HepG2 (cell line): ENCODE results near the gene TBC1D20. TPM values are rescaled to one million over a fixed set of nuclear protein-coding genes. Genes with fewer than 3 reads are reported as not detected.

Experiments
- CBFB ChIP-seq: sonication (generic); formaldehyde crosslinking; IDR thresholded peaks from 2 replicates; pipeline ENCODE4 v1.4.0; 2020; ENCODE audit warnings: missing genetic modification reagents
- EED ChIP-seq: sonication (generic); formaldehyde crosslinking; IDR thresholded peaks from 2 replicates; pipeline ENCODE4 v1.5.0; 2020; ENCODE audit warnings: mild to moderate bottlenecking, missing genetic modification reagents
- GFI1 ChIP-seq: sonication (generic); formaldehyde crosslinking; IDR thresholded peaks from 2 replicates; pipeline ENCODE4 v1.5.0; 2020; ENCODE audit warnings: missing genetic modification reagents, mild to moderate bottlenecking, borderline replicate concordance
- MTF2 ChIP-seq: sonication (generic); formaldehyde crosslinking; IDR thresholded peaks from 2 replicates; pipeline ENCODE4 v1.5.0; 2020; ENCODE audit warnings: missing genetic modification reagents, borderline replicate concordance
- NFKB2 ChIP-seq: sonication (generic); formaldehyde crosslinking; IDR thresholded peaks from 2 replicates; pipeline ENCODE4 v1.4.0; 2020; ENCODE audit warnings: missing genetic modification reagents, borderline replicate concordance
- PAWR ChIP-seq: sonication (generic); formaldehyde crosslinking; IDR thresholded peaks from 2 replicates; pipeline ENCODE4 v1.4.0; 2020; ENCODE audit warnings: missing genetic modification reagents, mild to moderate bottlenecking, borderline replicate concordance
- POLR2AphosphoS5 ChIP-seq: IDR thresholded peaks from 2 replicates; pipeline ENCODE4 v1.6.1; 2012; ENCODE audit warnings: low read depth, low read length
- RAD21 ChIP-seq: fragments of 450-650 bp; formaldehyde crosslinking; IDR thresholded peaks from 2 replicates; pipeline ENCODE4 v1.5.0; 2020; ENCODE audit warnings: mild to moderate bottlenecking
- TEAD3 ChIP-seq: optimal IDR thresholded peaks from 2 replicates; pipeline ENCODE3; 2016; ENCODE audit warnings: borderline replicate concordance
- ZBTB38 ChIP-seq: sonication (generic); formaldehyde crosslinking; IDR thresholded peaks from 2 replicates; pipeline ENCODE4 v1.5.1; 2020; ENCODE audit warnings: mild to moderate bottlenecking, missing genetic modification reagents
- ZC3H13 ChIP-seq: sonication (generic); formaldehyde crosslinking; IDR thresholded peaks from 2 replicates; pipeline ENCODE4 v1.8.1; 2023; ENCODE audit warnings: mild to moderate bottlenecking, missing genetic modification reagents, moderate library complexity
- ZNF121 ChIP-seq: sonication (generic); formaldehyde crosslinking; IDR thresholded peaks from 2 replicates; pipeline ENCODE4 v1.5.0; 2020; ENCODE audit warnings: mild to moderate bottlenecking, missing genetic modification reagents
- ZNF343 ChIP-seq: sonication (generic); formaldehyde crosslinking; IDR thresholded peaks from 2 replicates; pipeline ENCODE4 v1.4.0; 2020; ENCODE audit warnings: mild to moderate bottlenecking, missing genetic modification reagents
- ZNF367 ChIP-seq: sonication (generic); formaldehyde crosslinking; IDR thresholded peaks from 2 replicates; pipeline ENCODE4 v1.4.0; 2020; ENCODE audit warnings: missing genetic modification reagents, borderline replicate concordance
- ZNF605 ChIP-seq: sonication (generic); formaldehyde crosslinking; IDR thresholded peaks from 2 replicates; pipeline ENCODE4 v1.8.0; 2022; ENCODE audit warnings: mild to moderate bottlenecking, missing genetic modification reagents
- ZNF709 ChIP-seq: sonication (generic); formaldehyde crosslinking; IDR thresholded peaks from 2 replicates; pipeline ENCODE4 v1.5.0; 2020; ENCODE audit warnings: mild to moderate bottlenecking, missing genetic modification reagents
- ZNF720 ChIP-seq: sonication (generic); formaldehyde crosslinking; IDR thresholded peaks from 2 replicates; pipeline ENCODE4 v1.4.0; 2020; ENCODE audit warnings: missing genetic modification reagents
- ZNF891 ChIP-seq: sonication (generic); formaldehyde crosslinking; IDR thresholded peaks from 2 replicates; pipeline ENCODE4 v1.5.0; 2020; ENCODE audit warnings: mild to moderate bottlenecking, missing genetic modification reagents
- polyA plus RNA-seq, 8 experiments: library from polyadenylated mRNA; depleted of rRNA in 3 of 8; stranded (reverse) in 7 of 8; unstranded in 1 of 8; fragments of >200 nt; fragmentation: Illumina TruSeq in 4 of 8; extraction: Trizol in 4 of 8; gene quantifications; 2 replicates each; pipeline versions ENCODE4 v1.2.1 to v1.2.3, GENCODE V29; 2011 to 2016; ENCODE audit warnings: low read depth in 4 of 8, missing spikeins in 1 of 8, mixed read lengths in 1 of 8; ENCODE audit not compliant: insufficient read depth in 1 of 8
- total RNA-seq, 5 experiments: library from RNA; depleted of rRNA; stranded (reverse); fragments of >200 nt; fragmentation: Illumina TruSeq; extraction: Trizol; gene quantifications; 2 replicates each; pipeline ENCODE4 v1.2.3, GENCODE V29; 2016; ENCODE audit warnings: low read depth in 1 of 5
- TF ChIP-seq, protein P1 (sequence below): sonication (generic); formaldehyde crosslinking; conservative IDR thresholded peaks from 2 replicates; pipeline ENCODE4 v1.4.0; 2020; ENCODE audit warnings: missing genetic modification reagents
- TF ChIP-seq, protein P2 (sequence below): IDR thresholded peaks from 2 replicates; pipeline ENCODE4 v1.6.1; 2016; ENCODE audit warnings: mild to moderate bottlenecking, missing biosample characterization, missing genetic modification reagents
- TF ChIP-seq, protein P3 (sequence below): sonication (generic); formaldehyde crosslinking; IDR thresholded peaks from 2 replicates; pipeline ENCODE4 v1.5.1; 2020; ENCODE audit warnings: missing genetic modification reagents, mild to moderate bottlenecking, borderline replicate concordance
- TF ChIP-seq, protein P4 (sequence below): sonication (generic); formaldehyde crosslinking; IDR thresholded peaks from 2 replicates; pipeline ENCODE4 v1.4.0; 2020; ENCODE audit warnings: missing genetic modification reagents
- TF ChIP-seq, protein P5 (sequence below): sonication (generic); formaldehyde crosslinking; conservative IDR thresholded peaks from 2 replicates; pipeline ENCODE4 v1.8.0; 2022; ENCODE audit warnings: low read depth, missing genetic modification reagents

Gene TBC1D20
- total and polyA plus RNA-seq, 2 of the 13 experiments (the other 11 are each of a cell fraction or from before 2014, with no cell fraction given): 36.6 to 47.1 TPM

DNA sequence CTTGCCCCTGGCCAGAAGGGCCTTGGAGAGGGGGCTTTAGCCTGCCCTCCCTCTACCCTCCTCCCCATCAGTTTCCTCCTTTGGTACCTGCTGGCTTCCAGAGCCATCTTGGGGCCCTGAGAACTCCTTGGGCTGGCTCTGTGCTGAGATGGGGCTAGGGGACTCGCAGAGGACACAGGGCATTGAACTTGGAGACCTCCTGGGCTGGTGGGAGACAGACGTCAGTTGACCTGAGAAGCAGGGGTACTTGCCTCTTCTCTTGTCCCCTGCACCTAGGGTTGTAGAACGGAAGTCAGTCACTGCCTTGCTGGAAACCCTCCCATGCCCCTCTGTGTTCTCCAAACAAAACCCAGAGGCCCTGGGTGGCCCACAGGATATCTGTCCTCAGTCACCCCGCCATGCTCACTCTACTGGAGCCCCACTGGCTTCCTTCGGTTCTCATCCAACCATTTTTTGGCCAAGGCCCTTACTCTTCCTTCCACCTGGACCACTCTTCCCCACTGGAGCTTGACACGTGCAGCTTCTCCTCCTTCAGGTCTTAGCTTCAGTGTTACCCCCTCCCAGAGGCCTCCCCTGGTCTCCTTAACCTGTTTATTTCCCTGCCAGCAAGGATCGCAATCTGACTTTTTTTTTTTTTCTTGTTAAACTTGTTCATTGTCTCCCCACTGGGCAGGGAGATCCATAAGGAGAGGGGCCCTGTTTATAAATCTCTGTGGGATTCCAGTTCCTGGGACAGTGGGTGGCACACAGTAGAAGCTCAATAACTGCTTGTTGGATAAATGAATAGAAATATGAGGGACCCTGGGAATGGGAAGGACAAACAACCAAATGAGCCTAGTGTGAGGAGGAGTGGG lies 53.3 kb downstream of the TBC1D20 start (continued):
- TF ChIP-seq, protein P1, sequence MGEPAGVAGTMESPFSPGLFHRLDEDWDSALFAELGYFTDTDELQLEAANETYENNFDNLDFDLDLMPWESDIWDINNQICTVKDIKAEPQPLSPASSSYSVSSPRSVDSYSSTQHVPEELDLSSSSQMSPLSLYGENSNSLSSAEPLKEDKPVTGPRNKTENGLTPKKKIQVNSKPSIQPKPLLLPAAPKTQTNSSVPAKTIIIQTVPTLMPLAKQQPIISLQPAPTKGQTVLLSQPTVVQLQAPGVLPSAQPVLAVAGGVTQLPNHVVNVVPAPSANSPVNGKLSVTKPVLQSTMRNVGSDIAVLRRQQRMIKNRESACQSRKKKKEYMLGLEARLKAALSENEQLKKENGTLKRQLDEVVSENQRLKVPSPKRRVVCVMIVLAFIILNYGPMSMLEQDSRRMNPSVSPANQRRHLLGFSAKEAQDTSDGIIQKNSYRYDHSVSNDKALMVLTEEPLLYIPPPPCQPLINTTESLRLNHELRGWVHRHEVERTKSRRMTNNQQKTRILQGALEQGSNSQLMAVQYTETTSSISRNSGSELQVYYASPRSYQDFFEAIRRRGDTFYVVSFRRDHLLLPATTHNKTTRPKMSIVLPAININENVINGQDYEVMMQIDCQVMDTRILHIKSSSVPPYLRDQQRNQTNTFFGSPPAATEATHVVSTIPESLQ (CRISPR knock-in tag): no peak
- TF ChIP-seq EED (CRISPR knock-in tag): no peak
- TF ChIP-seq PAWR (CRISPR knock-in tag): no peak
- no peak for TF ChIP-seq ZC3H13 (CRISPR knock-in tag)
- TF ChIP-seq, protein P2, sequence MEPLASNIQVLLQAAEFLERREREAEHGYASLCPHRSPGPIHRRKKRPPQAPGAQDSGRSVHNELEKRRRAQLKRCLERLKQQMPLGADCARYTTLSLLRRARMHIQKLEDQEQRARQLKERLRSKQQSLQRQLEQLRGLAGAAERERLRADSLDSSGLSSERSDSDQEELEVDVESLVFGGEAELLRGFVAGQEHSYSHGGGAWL (CRISPR knock-in tag): no peak
- TF ChIP-seq ZNF891: no peak; the same call in 1 of the 2 replicates
- no peak for TF ChIP-seq MTF2 (CRISPR knock-in tag)
- no peak for TF ChIP-seq ZBTB38
- TF ChIP-seq, protein P3, sequence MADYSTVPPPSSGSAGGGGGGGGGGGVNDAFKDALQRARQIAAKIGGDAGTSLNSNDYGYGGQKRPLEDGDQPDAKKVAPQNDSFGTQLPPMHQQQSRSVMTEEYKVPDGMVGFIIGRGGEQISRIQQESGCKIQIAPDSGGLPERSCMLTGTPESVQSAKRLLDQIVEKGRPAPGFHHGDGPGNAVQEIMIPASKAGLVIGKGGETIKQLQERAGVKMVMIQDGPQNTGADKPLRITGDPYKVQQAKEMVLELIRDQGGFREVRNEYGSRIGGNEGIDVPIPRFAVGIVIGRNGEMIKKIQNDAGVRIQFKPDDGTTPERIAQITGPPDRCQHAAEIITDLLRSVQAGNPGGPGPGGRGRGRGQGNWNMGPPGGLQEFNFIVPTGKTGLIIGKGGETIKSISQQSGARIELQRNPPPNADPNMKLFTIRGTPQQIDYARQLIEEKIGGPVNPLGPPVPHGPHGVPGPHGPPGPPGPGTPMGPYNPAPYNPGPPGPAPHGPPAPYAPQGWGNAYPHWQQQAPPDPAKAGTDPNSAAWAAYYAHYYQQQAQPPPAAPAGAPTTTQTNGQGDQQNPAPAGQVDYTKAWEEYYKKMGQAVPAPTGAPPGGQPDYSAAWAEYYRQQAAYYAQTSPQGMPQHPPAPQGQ (CRISPR knock-in tag): no peak
- no peak for TF ChIP-seq CBFB (CRISPR knock-in tag)
- no peak for TF ChIP-seq ZNF121
- TF ChIP-seq ZNF343: 0 out of 2 replicates have a peak, but pooled peaks have one; percentile 6
- TF ChIP-seq ZNF367 (CRISPR knock-in tag): no peak
- peak; percentile 17 for TF ChIP-seq TEAD3
- TF ChIP-seq ZNF605 (CRISPR knock-in tag): peak; percentile 55; the same call in 1 of the 2 replicates
- TF ChIP-seq, protein P4, sequence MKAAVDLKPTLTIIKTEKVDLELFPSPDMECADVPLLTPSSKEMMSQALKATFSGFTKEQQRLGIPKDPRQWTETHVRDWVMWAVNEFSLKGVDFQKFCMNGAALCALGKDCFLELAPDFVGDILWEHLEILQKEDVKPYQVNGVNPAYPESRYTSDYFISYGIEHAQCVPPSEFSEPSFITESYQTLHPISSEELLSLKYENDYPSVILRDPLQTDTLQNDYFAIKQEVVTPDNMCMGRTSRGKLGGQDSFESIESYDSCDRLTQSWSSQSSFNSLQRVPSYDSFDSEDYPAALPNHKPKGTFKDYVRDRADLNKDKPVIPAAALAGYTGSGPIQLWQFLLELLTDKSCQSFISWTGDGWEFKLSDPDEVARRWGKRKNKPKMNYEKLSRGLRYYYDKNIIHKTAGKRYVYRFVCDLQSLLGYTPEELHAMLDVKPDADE (CRISPR knock-in tag): no peak
- no peak for TF ChIP-seq GFI1 (CRISPR knock-in tag)
- TF ChIP-seq ZNF720: 0 out of 2 replicates have a peak, but pooled peaks have one; percentile 2
- TF ChIP-seq RAD21: no peak
- TF ChIP-seq POLR2AphosphoS5: peak; percentile 3; the same call in 1 of the 2 replicates
- no peak for TF ChIP-seq ZNF709 (CRISPR knock-in tag)
- TF ChIP-seq NFKB2 (CRISPR knock-in tag): no peak
- TF ChIP-seq, protein P5, sequence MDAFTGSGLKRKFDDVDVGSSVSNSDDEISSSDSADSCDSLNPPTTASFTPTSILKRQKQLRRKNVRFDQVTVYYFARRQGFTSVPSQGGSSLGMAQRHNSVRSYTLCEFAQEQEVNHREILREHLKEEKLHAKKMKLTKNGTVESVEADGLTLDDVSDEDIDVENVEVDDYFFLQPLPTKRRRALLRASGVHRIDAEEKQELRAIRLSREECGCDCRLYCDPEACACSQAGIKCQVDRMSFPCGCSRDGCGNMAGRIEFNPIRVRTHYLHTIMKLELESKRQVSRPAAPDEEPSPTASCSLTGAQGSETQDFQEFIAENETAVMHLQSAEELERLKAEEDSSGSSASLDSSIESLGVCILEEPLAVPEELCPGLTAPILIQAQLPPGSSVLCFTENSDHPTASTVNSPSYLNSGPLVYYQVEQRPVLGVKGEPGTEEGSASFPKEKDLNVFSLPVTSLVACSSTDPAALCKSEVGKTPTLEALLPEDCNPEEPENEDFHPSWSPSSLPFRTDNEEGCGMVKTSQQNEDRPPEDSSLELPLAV: no peak
